Activated CD4-positive, alpha-beta T cell treated with anti-CD3 and anti-CD28 coated beads, Interleukin-2, amount 10 ng/mL, durations not matched to agents 7 days and 5 days (primary cell): ENCODE data around the gene GLI1. TPM values are rescaled to one million over a fixed set of nuclear protein-coding genes. Genes with fewer than 3 reads are reported as not detected.
A peak's percentile ranks its signal among the peaks of the same experiment; 100 is the strongest.

Experiments
- CTCF ChIA-PET: fragments of 350-600 bp; sonication (Branson Sonifier 250); formaldehyde crosslinking; loops from one replicate; lab custom pipeline; 2021; ENCODE audit warnings: antibody characterized with exemption; lab: Charles Lee
- POLR2A ChIA-PET: fragments of 350-600 bp; sonication (Branson Sonifier 250); formaldehyde crosslinking; loops from one replicate; lab custom pipeline; 2021; ENCODE audit warnings: antibody characterized with exemption; lab: Charles Lee
- DNase-seq: peaks from one replicate; pipeline ENCODE4 v3.0.0-alpha.2; 2020
- H3K27ac Mint-ChIP-seq: one replicate; pipeline ENCODE4 v1.8.0; 2021; ENCODE audit warnings: mild to moderate bottlenecking, moderate library complexity, mixed read lengths
- H3K27me3 Mint-ChIP-seq: one replicate; pipeline ENCODE4 v1.8.0; 2021; ENCODE audit warnings: mixed read lengths
- H3K36me3 Mint-ChIP-seq: one replicate; pipeline ENCODE4 v1.8.0; 2021; ENCODE audit warnings: low read depth, mixed read lengths
- H3K4me1 Mint-ChIP-seq: one replicate; pipeline ENCODE4 v1.8.0; 2021; ENCODE audit warnings: mixed read lengths
- H3K4me3 Mint-ChIP-seq: one replicate; pipeline ENCODE4 v1.8.0; 2021; ENCODE audit warnings: mild to moderate bottlenecking, moderate library complexity, mixed read lengths
- H3K9me3 Mint-ChIP-seq: one replicate; pipeline ENCODE4 v1.8.0; 2021; ENCODE audit warnings: mixed read lengths
- total RNA-seq, 2 experiments: library from RNA; stranded (reverse); gene quantifications; one replicate each; pipeline ENCODE4 v1.2.3, GENCODE V29; 2021

The GLI1 gene
- total RNA-seq, 2 experiments from 2014 or later, result 0.52 to 0.94 TPM

DNA sequence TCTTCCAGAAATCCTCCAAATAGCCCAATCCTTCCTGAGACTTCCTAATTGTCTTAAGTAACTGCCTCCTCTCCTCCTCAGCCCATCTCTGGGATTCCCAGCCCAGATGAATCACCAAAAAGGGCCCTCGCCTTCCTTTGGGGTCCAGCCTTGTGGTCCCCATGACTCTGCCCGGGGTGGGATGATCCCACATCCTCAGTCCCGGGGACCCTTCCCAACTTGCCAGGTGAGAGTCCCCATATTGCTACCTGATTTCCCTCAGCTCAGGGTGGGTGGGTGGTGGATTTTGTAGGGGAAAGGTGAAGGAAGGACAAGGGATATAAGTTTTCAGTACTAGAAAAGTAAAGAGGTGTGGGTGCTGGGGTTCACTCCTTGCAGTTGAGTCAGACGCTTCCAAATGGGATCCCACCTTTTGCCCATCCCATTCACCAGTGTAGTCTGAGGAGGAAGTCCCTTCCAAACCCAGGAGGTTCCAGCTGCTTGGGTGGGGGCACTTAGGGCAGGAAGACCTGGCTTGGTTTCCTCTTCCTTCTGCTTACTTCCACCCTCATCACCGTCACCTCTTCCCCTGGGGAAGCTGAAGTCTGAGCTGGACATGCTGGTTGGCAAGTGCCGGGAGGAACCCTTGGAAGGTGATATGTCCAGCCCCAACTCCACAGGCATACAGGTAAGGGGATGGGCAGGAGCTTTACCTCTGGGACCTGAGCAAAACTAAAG lies 5.6 kb downstream of the GLI1 start:
- peaks cover 39% of the 10 kb centered on the region for H3K4me1 Mint-ChIP-seq
- no peak overlapping the region for H3K4me3 Mint-ChIP-seq
- H3K27me3 Mint-ChIP-seq, result peaks cover 16% of the 10 kb centered on the region
- POLR2A ChIA-PET, result no interaction called here
- no peak for DNase-seq
- no peaks in the 10 kb centered on the region for H3K9me3 Mint-ChIP-seq
- CTCF ChIA-PET, result interaction anchor here (0.6 to 1.7 kb wide), 5 partner anchors 12 to 252 kb away, joined by 3 to 10 read pairs (median 3); no protein-coding TSS in a partner anchor
- H3K36me3 Mint-ChIP-seq, result peaks cover 17% of the 10 kb centered on the region
- no peak overlapping the region for H3K27ac Mint-ChIP-seq

DNA sequence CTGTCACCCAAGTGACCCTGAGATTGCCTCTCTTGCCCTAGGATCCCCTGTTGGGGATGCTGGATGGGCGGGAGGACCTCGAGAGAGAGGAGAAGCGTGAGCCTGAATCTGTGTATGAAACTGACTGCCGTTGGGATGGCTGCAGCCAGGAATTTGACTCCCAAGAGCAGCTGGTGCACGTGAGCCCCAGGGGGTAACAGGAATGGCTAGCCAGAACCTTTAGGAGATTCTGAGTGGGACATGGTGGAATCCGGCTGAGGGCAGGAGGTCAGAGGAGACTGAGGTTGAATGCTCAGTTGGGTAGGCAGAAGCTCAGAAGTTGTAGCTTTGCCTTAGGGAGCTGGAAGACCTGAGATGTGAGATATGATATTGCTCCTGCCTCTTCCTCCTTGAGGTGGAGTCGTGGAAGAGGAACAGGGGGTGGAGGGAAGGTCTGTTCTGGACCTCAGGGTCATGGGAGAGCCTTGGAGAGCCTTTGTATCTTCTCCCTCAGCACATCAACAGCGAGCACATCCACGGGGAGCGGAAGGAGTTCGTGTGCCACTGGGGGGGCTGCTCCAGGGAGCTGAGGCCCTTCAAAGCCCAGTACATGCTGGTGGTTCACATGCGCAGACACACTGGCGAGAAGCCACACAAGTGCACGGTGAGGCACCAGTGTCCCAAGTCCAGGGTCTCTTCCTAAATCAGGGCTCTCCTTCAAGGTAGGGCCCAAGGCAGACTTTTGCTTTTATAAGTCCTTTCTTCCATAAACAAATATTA lies 6.3 kb downstream of the GLI1 start:
- no peak for DNase-seq
- POLR2A ChIA-PET, result no interaction called here
- Mint-ChIP-seq H3K4me3 (no peak overlapping the region), H3K4me1 (peaks cover 35% of the 10 kb centered on the region), H3K27ac (no peak overlapping the region), H3K27me3 (peaks cover 11% of the 10 kb centered on the region), H3K9me3 (no peaks in the 10 kb centered on the region), H3K36me3 (peaks cover 19% of the 10 kb centered on the region)
- CTCF ChIA-PET, result interaction anchor here (0.9 to 1.7 kb wide), 3 partner anchors 11 to 15 kb away, joined by 3 to 10 read pairs (median 4); no protein-coding TSS in a partner anchor

DNA sequence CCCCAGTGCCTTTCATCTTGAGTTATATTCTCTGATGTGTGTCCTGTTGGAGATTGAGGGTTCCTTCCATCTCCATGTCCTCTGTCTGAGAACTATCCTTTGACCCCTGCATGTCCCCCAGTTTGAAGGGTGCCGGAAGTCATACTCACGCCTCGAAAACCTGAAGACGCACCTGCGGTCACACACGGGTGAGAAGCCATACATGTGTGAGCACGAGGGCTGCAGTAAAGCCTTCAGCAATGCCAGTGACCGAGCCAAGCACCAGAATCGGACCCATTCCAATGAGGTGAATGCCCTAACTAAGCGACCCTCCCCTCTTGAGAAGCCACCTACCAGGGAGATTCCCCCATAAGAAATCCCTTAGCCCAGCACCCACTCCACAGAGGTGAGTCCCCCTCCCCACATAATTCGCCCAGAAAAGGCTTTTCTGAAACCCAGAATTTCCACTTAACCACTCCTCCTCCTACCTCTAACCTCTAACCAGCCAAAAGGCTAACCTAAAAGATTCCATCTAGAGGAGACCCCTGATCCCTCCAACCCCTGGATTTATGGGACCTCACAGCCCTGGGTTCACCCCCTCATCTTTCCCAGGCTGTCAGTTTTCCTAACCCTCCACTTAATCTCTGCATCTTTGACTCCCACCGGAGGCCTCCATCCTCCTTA lies 7.8 kb downstream of the GLI1 start:
- CTCF ChIA-PET, result interaction anchor here (5.5 kb wide), 1 partner anchor 8 kb away, joined by 22 read pairs; the partner anchor contains the start of gene GLI1
- Mint-ChIP-seq H3K27me3 (peaks cover 3% of the 10 kb centered on the region), H3K36me3 (peaks cover 29% of the 10 kb centered on the region), H3K9me3 (no peaks in the 10 kb centered on the region), H3K4me3 (no peak overlapping the region), H3K4me1 (peaks cover 33% of the 10 kb centered on the region), H3K27ac (no peak overlapping the region)
- POLR2A ChIA-PET, result no interaction called here
- DNase-seq, result no peak

DNA sequence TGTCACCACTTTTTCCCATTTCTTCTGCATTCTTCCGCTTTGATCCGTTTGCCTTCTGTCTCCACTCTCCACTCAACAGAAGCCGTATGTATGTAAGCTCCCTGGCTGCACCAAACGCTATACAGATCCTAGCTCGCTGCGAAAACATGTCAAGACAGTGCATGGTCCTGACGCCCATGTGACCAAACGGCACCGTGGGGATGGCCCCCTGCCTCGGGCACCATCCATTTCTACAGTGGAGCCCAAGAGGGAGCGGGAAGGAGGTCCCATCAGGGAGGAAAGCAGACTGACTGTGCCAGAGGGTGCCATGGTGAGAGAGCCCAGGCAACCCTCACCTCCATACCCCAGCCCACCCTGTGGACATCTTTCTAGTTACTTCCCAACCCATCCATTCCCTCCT lies 8.3 kb downstream of the GLI1 start:
- Mint-ChIP-seq H3K36me3 (peaks cover 35% of the 10 kb centered on the region), H3K4me3 (no peak overlapping the region), H3K9me3 (no peaks in the 10 kb centered on the region), H3K27me3 (no peaks in the 10 kb centered on the region), H3K4me1 (peaks cover 32% of the 10 kb centered on the region), H3K27ac (no peak overlapping the region)
- CTCF ChIA-PET, result interaction anchor here (5.5 kb wide), 1 partner anchor 8 kb away, joined by 22 read pairs; the partner anchor contains the start of gene GLI1
- DNase-seq, result no peak
- POLR2A ChIA-PET, result no interaction called here

DNA sequence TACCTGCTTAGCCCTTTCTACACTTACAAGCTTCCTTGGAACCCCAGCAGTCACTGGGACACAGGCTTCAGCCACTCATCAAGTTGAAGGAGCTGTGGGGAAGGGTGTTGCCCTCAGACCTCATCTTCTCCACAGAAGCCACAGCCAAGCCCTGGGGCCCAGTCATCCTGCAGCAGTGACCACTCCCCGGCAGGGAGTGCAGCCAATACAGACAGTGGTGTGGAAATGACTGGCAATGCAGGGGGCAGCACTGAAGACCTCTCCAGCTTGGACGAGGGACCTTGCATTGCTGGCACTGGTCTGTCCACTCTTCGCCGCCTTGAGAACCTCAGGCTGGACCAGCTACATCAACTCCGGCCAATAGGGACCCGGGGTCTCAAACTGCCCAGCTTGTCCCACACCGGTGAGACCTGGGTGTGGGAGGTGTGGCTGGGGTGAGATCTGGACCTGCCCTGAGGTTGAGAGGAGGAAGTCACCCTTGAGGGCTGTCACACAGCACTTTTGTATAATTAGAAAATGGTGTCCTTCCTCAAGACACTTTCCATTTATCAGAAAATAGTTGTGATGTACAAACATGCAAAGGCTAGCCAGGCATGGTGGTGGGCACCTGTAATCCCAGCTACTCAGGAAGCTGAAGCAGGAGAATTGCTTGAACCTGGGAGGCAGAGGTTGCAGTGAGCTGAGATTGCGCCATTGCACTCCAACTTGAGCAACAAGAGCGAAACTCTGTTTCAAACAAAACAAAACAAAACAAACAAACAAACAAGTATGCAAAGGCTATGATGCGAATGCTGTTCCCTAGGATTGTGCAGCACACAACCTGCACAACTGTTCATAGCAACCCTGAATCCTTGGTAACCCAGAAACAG lies 9.9 kb downstream of the GLI1 start:
- no peak overlapping the region for H3K27ac Mint-ChIP-seq
- no peak overlapping the region for H3K4me3 Mint-ChIP-seq
- no peaks in the 10 kb centered on the region for H3K27me3 Mint-ChIP-seq
- ChIA-PET POLR2A (no interaction called here), CTCF (interaction anchor here (0.6 to 5.5 kb wide), 3 partner anchors 10 to 1160 kb away, joined by 3 to 22 read pairs (median 12); partner anchors contain the start of gene GLI1)
- no peaks in the 10 kb centered on the region for H3K9me3 Mint-ChIP-seq
- DNase-seq, result no peak
- peaks cover 47% of the 10 kb centered on the region for H3K36me3 Mint-ChIP-seq
- H3K4me1 Mint-ChIP-seq, result peaks cover 33% of the 10 kb centered on the region

DNA sequence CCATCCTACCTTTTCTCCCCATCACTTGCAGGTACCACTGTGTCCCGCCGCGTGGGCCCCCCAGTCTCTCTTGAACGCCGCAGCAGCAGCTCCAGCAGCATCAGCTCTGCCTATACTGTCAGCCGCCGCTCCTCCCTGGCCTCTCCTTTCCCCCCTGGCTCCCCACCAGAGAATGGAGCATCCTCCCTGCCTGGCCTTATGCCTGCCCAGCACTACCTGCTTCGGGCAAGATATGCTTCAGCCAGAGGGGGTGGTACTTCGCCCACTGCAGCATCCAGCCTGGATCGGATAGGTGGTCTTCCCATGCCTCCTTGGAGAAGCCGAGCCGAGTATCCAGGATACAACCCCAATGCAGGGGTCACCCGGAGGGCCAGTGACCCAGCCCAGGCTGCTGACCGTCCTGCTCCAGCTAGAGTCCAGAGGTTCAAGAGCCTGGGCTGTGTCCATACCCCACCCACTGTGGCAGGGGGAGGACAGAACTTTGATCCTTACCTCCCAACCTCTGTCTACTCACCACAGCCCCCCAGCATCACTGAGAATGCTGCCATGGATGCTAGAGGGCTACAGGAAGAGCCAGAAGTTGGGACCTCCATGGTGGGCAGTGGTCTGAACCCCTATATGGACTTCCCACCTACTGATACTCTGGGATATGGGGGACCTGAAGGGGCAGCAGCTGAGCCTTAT lies 10.8 kb downstream of the GLI1 start:
- POLR2A ChIA-PET, result no interaction called here
- H3K27ac Mint-ChIP-seq, result no peak overlapping the region

DNA sequence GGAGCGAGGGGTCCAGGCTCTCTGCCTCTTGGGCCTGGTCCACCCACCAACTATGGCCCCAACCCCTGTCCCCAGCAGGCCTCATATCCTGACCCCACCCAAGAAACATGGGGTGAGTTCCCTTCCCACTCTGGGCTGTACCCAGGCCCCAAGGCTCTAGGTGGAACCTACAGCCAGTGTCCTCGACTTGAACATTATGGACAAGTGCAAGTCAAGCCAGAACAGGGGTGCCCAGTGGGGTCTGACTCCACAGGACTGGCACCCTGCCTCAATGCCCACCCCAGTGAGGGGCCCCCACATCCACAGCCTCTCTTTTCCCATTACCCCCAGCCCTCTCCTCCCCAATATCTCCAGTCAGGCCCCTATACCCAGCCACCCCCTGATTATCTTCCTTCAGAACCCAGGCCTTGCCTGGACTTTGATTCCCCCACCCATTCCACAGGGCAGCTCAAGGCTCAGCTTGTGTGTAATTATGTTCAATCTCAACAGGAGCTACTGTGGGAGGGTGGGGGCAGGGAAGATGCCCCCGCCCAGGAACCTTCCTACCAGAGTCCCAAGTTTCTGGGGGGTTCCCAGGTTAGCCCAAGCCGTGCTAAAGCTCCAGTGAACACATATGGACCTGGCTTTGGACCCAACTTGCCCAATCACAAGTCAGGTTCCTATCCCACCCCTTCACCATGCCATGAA lies 11.5 kb downstream of the GLI1 start:
- Mint-ChIP-seq H3K27ac (no peak overlapping the region), H3K36me3 (peaks cover 53% of the 10 kb centered on the region), H3K9me3 (no peaks in the 10 kb centered on the region), H3K27me3 (no peaks in the 10 kb centered on the region), H3K4me1 (peaks cover 36% of the 10 kb centered on the region), H3K4me3 (no peak overlapping the region)
- POLR2A ChIA-PET, result no interaction called here
- CTCF ChIA-PET, result interaction anchor here (3.8 to 5.5 kb wide), 2 partner anchors 11 to 18 kb away, joined by 12 to 22 read pairs; partner anchors contain the start of gene GLI1
- no peak for DNase-seq

More for the DNA sequence above, 10.8 kb downstream of the GLI1 start:
- H3K4me3 Mint-ChIP-seq, result no peak overlapping the region
- H3K27me3 Mint-ChIP-seq, result no peaks in the 10 kb centered on the region
- no peaks in the 10 kb centered on the region for H3K9me3 Mint-ChIP-seq
- H3K36me3 Mint-ChIP-seq, result peaks cover 52% of the 10 kb centered on the region
- DNase-seq, result no peak
- peaks cover 33% of the 10 kb centered on the region for H3K4me1 Mint-ChIP-seq
- CTCF ChIA-PET, result interaction anchor here (3.8 to 5.5 kb wide), 2 partner anchors 11 to 17 kb away, joined by 12 to 22 read pairs; partner anchors contain the start of gene GLI1

DNA sequence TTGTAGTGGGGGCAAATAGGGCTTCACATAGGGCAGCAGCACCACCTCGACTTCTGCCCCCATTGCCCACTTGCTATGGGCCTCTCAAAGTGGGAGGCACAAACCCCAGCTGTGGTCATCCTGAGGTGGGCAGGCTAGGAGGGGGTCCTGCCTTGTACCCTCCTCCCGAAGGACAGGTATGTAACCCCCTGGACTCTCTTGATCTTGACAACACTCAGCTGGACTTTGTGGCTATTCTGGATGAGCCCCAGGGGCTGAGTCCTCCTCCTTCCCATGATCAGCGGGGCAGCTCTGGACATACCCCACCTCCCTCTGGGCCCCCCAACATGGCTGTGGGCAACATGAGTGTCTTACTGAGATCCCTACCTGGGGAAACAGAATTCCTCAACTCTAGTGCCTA lies 12.1 kb downstream of the GLI1 start:
- no peak overlapping the region for H3K27ac Mint-ChIP-seq
- POLR2A ChIA-PET, result no interaction called here
- CTCF ChIA-PET, result interaction anchor here (0.5 to 5.5 kb wide), 3 partner anchors 12 to 221 kb away, joined by 3 to 22 read pairs (median 12); partner anchors contain the start of genes GLI1 and STAC3
- H3K36me3 Mint-ChIP-seq, result peaks cover 59% of the 10 kb centered on the region
- no peaks in the 10 kb centered on the region for H3K9me3 Mint-ChIP-seq
- no peaks in the 10 kb centered on the region for H3K27me3 Mint-ChIP-seq
- no peak overlapping the region for H3K4me3 Mint-ChIP-seq
- H3K4me1 Mint-ChIP-seq, result peaks cover 38% of the 10 kb centered on the region
- DNase-seq, result no peak

DNA sequence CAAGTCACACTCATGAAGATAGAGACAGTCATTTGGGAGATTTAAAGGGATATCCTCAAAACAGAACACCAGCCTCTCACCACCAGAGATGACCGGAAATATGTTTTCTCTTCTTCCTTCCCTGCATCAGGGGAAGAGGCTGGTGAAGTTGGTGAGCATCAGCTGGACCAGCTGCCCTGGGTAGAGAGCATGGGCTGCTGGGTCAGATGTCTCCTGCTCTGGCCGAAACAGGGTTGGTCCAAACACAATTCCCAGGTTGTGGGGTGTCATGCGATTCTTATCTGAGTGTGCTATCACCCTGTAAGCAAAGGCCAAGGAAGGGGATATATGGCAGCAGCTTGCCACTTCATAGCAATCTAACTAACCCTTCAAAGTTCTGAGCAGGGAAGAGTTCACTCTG lies 12.8 kb downstream of the GLI1 start:
- no peaks in the 10 kb centered on the region for H3K9me3 Mint-ChIP-seq
- no peak for DNase-seq
- peaks cover 61% of the 10 kb centered on the region for H3K36me3 Mint-ChIP-seq
- CTCF ChIA-PET, result interaction anchor here (0.5 to 5.5 kb wide), 3 partner anchors 13 to 221 kb away, joined by 3 to 22 read pairs (median 12); partner anchors contain the start of genes GLI1 and STAC3
- no peak overlapping the region for H3K4me3 Mint-ChIP-seq
- no peak overlapping the region for H3K27ac Mint-ChIP-seq
- no peaks in the 10 kb centered on the region for H3K27me3 Mint-ChIP-seq
- POLR2A ChIA-PET, result no interaction called here
- H3K4me1 Mint-ChIP-seq, result peaks cover 34% of the 10 kb centered on the region

DNA sequence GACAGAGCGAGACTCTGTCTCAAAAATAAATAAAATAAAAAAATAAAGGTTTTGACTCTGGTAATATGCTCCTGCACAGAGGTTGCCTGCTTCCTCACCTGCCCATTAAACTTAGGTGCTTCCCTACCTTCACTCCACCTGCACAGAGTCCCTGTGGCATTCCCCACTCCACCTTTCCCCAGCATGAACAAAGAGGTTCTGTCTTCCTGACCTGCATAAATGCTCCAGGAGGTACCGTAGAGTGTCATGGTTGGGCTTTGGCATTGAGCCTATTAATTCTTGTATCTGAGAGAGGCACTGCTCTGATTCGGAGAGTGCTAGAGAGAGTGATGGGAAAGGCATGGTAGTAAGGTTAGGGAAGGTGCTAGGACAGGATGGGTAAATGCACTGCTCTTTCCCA lies 13.8 kb downstream of the GLI1 start:
- Mint-ChIP-seq H3K36me3 (peaks cover 64% of the 10 kb centered on the region), H3K27ac (no peak overlapping the region), H3K4me3 (no peak overlapping the region), H3K9me3 (no peaks in the 10 kb centered on the region), H3K4me1 (peaks cover 40% of the 10 kb centered on the region), H3K27me3 (no peaks in the 10 kb centered on the region)
- DNase-seq, result no peak
- ChIA-PET CTCF (interaction anchor here (2.4 kb wide), 1 partner anchor 14 kb away, joined by 14 read pairs; the partner anchor contains the start of gene GLI1), POLR2A (no interaction called here)

DNA sequence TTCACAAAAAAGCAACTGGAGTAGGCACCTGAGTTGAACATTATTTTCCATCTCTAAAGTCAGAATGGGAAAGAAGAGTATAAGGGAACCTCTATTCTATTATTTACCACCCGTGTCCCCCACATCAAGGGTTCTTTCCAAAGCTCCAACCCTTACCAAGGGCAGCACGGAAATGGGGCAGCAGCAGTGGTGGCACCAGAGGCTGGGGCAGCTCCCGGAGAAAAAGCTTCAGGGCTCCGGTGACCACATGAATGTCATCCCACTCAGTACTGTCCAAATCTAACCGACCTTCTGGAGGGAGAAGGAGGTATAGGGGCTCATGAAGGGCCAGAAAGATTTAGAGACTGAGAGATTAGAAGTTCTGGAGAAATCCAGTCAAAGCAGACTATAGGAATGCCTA lies 14.3 kb downstream of the GLI1 start:
- H3K27me3 Mint-ChIP-seq, result no peaks in the 10 kb centered on the region
- no peaks in the 10 kb centered on the region for H3K9me3 Mint-ChIP-seq
- ChIA-PET CTCF (interaction anchor here (0.5 to 2.4 kb wide), 6 partner anchors 11 to 73 kb away, joined by 3 to 14 read pairs (median 4); partner anchors contain the start of genes DCTN2 and GLI1), POLR2A (no interaction called here)
- peak overlapping the region; percentile 49 for H3K4me3 Mint-ChIP-seq
- H3K4me1 Mint-ChIP-seq, result peaks cover 45% of the 10 kb centered on the region
- peaks cover 68% of the 10 kb centered on the region for H3K36me3 Mint-ChIP-seq
- DNase-seq, result no peak
- no peak overlapping the region for H3K27ac Mint-ChIP-seq
